HepG2 (cell line): ENCODE measurements around the gene ZNF541. TPM values are rescaled to one million over a fixed set of nuclear protein-coding genes. Genes with fewer than 3 reads are reported as not detected.
A peak's percentile ranks its signal among the peaks of the same experiment; 100 is the strongest.

ENCODE experiments used
- ATAC-seq: fragments of 200-7000 bp; cut with Tn5 transposase; 3 replicates; pipeline ENCODE4 v1.9.1; 2020; ENCODE audit warnings: mild to moderate bottlenecking, moderate library complexity
- BruUV-seq: library from RNA; stranded (reverse); fragments of 400-500 nt; replicated peaks from 2 replicates; lab custom pipeline; 2021; lab: Mats Ljungman, UMichigan
- CTCF ChIA-PET: fragments of 300-600 bp; formaldehyde crosslinking; extraction: SDS; loops from one replicate; lab custom pipeline; 2021; ENCODE audit warnings: low total read pairs, inconsistent platforms, low intra/inter-chr PET ratio; lab: Yijun Ruan, JAX
- POLR2A ChIA-PET: fragments of 350-600 bp; sonication (Branson Sonifier 250); formaldehyde crosslinking; loops from one replicate; lab custom pipeline; 2020; ENCODE audit warnings: antibody characterized with exemption, inconsistent platforms; lab: Yijun Ruan, JAX
- DNase-seq: peaks from one replicate; pipeline ENCODE4 v3.0.0-alpha.2; 2015; ENCODE audit warnings: low spot score
- FAIRE-seq: peaks from 3 replicates; lab custom pipeline; 2011; peaks lifted over from hg19 to GRCh38; lab: Jason Lieb, UNC
- H2AFZ ChIP-seq: one replicate; pipeline ENCODE4 v1.6.1; 2011; ENCODE audit warnings: low read length, inconsistent platforms
- H3K27ac ChIP-seq: fragments of 300-600 bp; 3 replicates; pipeline ENCODE4 v1.8.0; 2011; ENCODE audit warnings: mixed run types, mild to moderate bottlenecking, mixed read lengths, low read length, inconsistent platforms; ENCODE audit not compliant: insufficient read depth; ENCODE audit errors: extremely low read length
- H3K27me3 ChIP-seq, 2 experiments: fragments of 200-600 bp in 1 of 2; 2 replicates in 1 of 2; 3 replicates in 1 of 2; pipeline versions ENCODE4 v1.6.0 to v1.8.0; 2011; ENCODE audit warnings: low read length in 2 of 2, mild to moderate bottlenecking in 2 of 2, moderate library complexity in 2 of 2, inconsistent platforms in 1 of 2; ENCODE audit not compliant: insufficient read depth in 2 of 2, control insufficient read depth in 1 of 2
- H3K36me3 ChIP-seq, 2 experiments: fragments of 200-600 bp in 1 of 2; replicated peaks in 1 of 2; 2 replicates in 1 of 2; 3 replicates in 1 of 2; pipeline versions ENCODE4 v1.5.1 to v1.8.0; 2011; ENCODE audit warnings: low read length in 2 of 2, inconsistent platforms in 1 of 2; ENCODE audit not compliant: insufficient read depth in 2 of 2, control insufficient read depth in 1 of 2
- H3K4me1 ChIP-seq: 2 replicates; pipeline ENCODE4 v1.5.1; 2012; ENCODE audit warnings: low read length, inconsistent platforms; ENCODE audit not compliant: insufficient read depth
- H3K4me2 ChIP-seq: 2 replicates; pipeline ENCODE4 v1.6.0; 2011; ENCODE audit warnings: low read depth, low read length, inconsistent platforms
- H3K4me3 ChIP-seq, 3 experiments: fragments of 200-600 bp in 1 of 3; sonication (generic), shearing (Covaris generic) in 1 of 3; replicated peaks in 1 of 3; 2 replicates each; pipeline ENCODE4 v1.5.1; 2011 to 2016; ENCODE audit warnings: low read length in 3 of 3, inconsistent platforms in 2 of 3, low read depth in 2 of 3, mild to moderate bottlenecking in 2 of 3, control low read depth in 1 of 3, mixed read lengths in 1 of 3; ENCODE audit not compliant: insufficient read depth in 1 of 3
- H3K79me2 ChIP-seq: one replicate; pipeline ENCODE4 v1.6.1; 2011; ENCODE audit warnings: low read length, inconsistent platforms; ENCODE audit not compliant: insufficient read depth
- H3K9ac ChIP-seq: 2 replicates; pipeline ENCODE4 v1.6.0; 2011; ENCODE audit warnings: mild to moderate bottlenecking, low read depth, low read length, inconsistent platforms; ENCODE audit not compliant: insufficient read depth
- H3K9me3 ChIP-seq: 2 replicates; pipeline ENCODE4 v1.5.1; 2012; ENCODE audit warnings: mild to moderate bottlenecking, low read length
- H4K20me1 ChIP-seq: 2 replicates; pipeline ENCODE4 v1.6.0; 2011; ENCODE audit warnings: inconsistent platforms, mild to moderate bottlenecking, low read length, moderate library complexity; ENCODE audit not compliant: insufficient read depth
- ADNP ChIP-seq: sonication (generic); formaldehyde crosslinking; IDR thresholded peaks from 2 replicates; pipeline ENCODE4 v1.4.0; 2020; ENCODE audit warnings: missing genetic modification reagents
- EHMT2 ChIP-seq: fragments of 200-600 bp; sonication (generic); IDR thresholded peaks from 2 replicates; pipeline ENCODE4 v1.7.0; 2017; ENCODE audit warnings: antibody characterized with exemption, low read depth, low read length, borderline replicate concordance
- HNF4A ChIP-seq: sonication (generic); formaldehyde crosslinking; IDR thresholded peaks from 2 replicates; pipeline ENCODE4 v1.4.0; 2020; ENCODE audit warnings: missing genetic modification reagents
- HNF4G ChIP-seq, 2 experiments: sonication (generic) in 1 of 2; formaldehyde crosslinking in 1 of 2; IDR thresholded peaks; 2 replicates each; pipeline versions ENCODE4 v1.4.0 to v1.6.1; 2011 to 2020; ENCODE audit warnings: borderline replicate concordance in 2 of 2, low read depth in 2 of 2, mild to moderate bottlenecking in 2 of 2, low read length in 1 of 2, missing genetic modification reagents in 1 of 2, moderate library complexity in 1 of 2
- NR2F6 ChIP-seq, 2 experiments: IDR thresholded peaks; 2 replicates each; pipeline ENCODE4 v1.6.1; 2016; ENCODE audit warnings: antibody characterized with exemption in 1 of 2, mild to moderate bottlenecking in 1 of 2
- REST ChIP-seq, 2 experiments: IDR thresholded peaks; 2 replicates each; pipeline ENCODE4 v1.6.1; 2011 to 2012; ENCODE audit warnings: low read length in 2 of 2, borderline replicate concordance in 1 of 2, low read depth in 1 of 2, mild to moderate bottlenecking in 1 of 2, moderate library complexity in 1 of 2
- THYN1 ChIP-seq: sonication (generic); formaldehyde crosslinking; IDR thresholded peaks from 2 replicates; pipeline ENCODE4 v1.8.1; 2023; ENCODE audit warnings: low read depth, mild to moderate bottlenecking, moderate library complexity, missing genetic modification reagents, borderline replicate concordance
- XBP1 ChIP-seq: sonication (generic); formaldehyde crosslinking; IDR thresholded peaks from 2 replicates; pipeline ENCODE4 v1.5.0; 2020; ENCODE audit warnings: missing genetic modification reagents
- ZMYM2 ChIP-seq: sonication (generic); formaldehyde crosslinking; IDR thresholded peaks from 2 replicates; pipeline ENCODE4 v1.8.0; 2022; ENCODE audit warnings: mild to moderate bottlenecking, missing genetic modification reagents
- ZNF552 ChIP-seq: sonication (generic); formaldehyde crosslinking; IDR thresholded peaks from 2 replicates; pipeline ENCODE4 v1.9.0; 2022; ENCODE audit warnings: missing genetic modification reagents, mild to moderate bottlenecking, borderline replicate concordance
- ZNF704 ChIP-seq: sonication (generic); formaldehyde crosslinking; IDR thresholded peaks from 2 replicates; pipeline ENCODE4 v1.8.1; 2023; ENCODE audit warnings: mild to moderate bottlenecking, inconsistent platforms, moderate library complexity, missing genetic modification reagents, borderline replicate concordance
- WGBS: methylation state at CpG from one replicate; pipeline ENCODE4 v1.1.6; 2017; ENCODE audit warnings: low lambda C conversion rate; 5-methylcytosine and 5-hydroxymethylcytosine counted together
- in situ Hi-C: cut with HindIII; loops from 2 replicates; pipeline ENCODE4 v1.10.0; 2017; ENCODE audit warnings: low pct_unique_long_range_greater_than_20kb; ENCODE audit not compliant: extremely low pct_ligation_motif_present
- intact Hi-C: fragments of 100-400 bp; cut with micrococcal nuclease; formaldehyde crosslinking; loops from one replicate; pipeline ENCODE4 v1.10.0; 2022; ENCODE audit not compliant: unreplicated experiment
- polyA plus RNA-seq, 8 experiments: library from polyadenylated mRNA; depleted of rRNA in 3 of 8; stranded (reverse) in 7 of 8; unstranded in 1 of 8; fragments of >200 nt; fragmentation: Illumina TruSeq in 4 of 8; extraction: Trizol in 4 of 8; gene quantifications; 2 replicates each; pipeline versions ENCODE4 v1.2.1 to v1.2.3, GENCODE V29; 2011 to 2016; ENCODE audit warnings: low read depth in 4 of 8, missing spikeins in 1 of 8, mixed read lengths in 1 of 8; ENCODE audit not compliant: insufficient read depth in 1 of 8
- total RNA-seq, 5 experiments: library from RNA; depleted of rRNA; stranded (reverse); fragments of >200 nt; fragmentation: Illumina TruSeq; extraction: Trizol; gene quantifications; 2 replicates each; pipeline ENCODE4 v1.2.3, GENCODE V29; 2016; ENCODE audit warnings: low read depth in 1 of 5
- TF ChIP-seq, protein P1 (sequence below), 2 experiments: fragments of 450-650 bp in 1 of 2; sonication (generic) in 1 of 2; formaldehyde crosslinking; IDR thresholded peaks; 2 replicates each; pipeline versions ENCODE4 v1.5.0 to v1.8.0; 2020 to 2022; ENCODE audit warnings: mild to moderate bottlenecking in 1 of 2, missing genetic modification reagents in 1 of 2

The ZNF541 gene
- total and polyA plus RNA-seq, 2 of the 13 experiments (the other 11 are each of a cell fraction or from before 2014, with no cell fraction given): 0.03 to 0.04 TPM

DNA sequence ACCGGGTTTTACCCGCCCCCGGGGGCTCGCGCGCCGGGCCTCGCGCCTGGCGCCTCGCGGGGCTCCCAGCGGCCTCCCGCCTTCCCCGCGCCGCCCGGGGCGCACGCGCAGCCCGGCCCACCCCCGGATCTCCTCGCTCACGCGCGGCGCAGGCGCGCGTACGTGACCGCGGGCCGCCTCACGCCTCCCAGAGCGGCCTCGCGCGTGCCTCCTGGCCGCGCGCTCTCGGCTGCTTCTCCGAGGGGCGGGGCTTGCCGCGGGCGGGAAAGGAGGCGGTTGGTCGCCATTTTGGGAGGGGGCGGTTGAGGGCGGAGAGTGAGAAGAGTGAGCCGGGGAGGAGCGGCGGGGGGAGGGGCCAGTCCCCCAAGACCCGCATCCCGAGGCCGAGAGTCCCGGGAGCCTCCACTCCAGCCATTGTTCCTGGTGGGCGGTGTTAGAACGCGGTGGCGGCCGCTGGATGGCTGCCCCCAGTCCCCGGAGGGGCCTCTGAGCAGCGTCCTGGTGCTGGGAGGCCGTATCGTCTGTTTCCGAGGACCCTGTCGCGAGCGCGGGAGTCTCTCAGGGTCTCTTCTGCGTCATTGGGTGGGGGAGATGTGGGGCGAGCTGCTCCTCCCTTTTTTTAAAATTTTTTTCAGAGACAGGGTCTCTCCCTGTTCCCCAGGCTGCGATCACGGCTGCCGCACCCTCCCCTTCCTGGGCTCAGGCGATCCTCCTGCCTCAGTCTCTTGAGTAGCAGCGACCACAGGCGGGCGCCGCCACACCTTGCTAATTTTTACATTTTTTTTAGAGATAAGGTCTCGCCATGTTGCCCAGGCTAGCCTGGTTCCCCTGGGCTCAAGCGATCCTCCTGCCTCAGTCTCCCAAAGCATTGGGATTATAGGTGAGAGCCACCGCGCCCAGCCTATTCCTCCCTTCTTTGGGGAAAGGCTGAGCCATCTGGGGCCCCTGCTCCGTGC is at the start of gene ZNF541 (continued):
- no peak for TF ChIP-seq REST (IDR thresholded peaks at IDR 0.05; ENCODE audit: borderline replicate concordance in 1 of 2, low read depth in 1 of 2, low read length in 2 of 2)

DNA sequence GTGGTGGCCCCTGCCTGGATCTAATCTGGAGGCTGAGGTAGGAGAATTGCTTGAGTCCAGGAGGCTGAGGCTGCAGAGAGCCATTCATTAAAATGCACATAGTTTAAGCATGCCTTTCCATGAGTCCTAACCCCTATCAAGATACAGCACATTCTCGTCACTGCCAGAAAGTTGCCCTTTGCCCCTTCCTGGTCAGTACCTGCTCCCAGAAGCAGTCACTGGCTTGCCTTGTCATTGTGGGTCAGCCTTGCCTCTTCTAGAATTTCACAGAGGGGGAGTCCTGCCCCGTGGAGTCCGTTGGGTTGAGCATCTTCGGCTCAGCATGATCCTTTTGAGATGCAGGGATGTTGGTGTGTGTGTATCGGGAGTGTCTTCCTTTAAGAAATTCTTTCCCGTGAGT is 46.8 kb upstream of the ZNF541 start:
- H3K36me3 ChIP-seq: 0 out of 5 replicates have a peak, but pooled peaks cover 0 to 2% of the 10 kb centered on the region in 2 experiments
- 39% methylated on average over 6 of the region's 6 CpGs for WGBS
- ChIA-PET CTCF (no interaction called here), POLR2A (no interaction called here)
- H3K9ac ChIP-seq: no peak overlapping the region
- H3K9me3 ChIP-seq: no peaks in the 10 kb centered on the region
- H3K27me3 ChIP-seq: no peaks in the 10 kb centered on the region
- no TSS peak for BruUV-seq
- H3K4me1 ChIP-seq: peaks cover 50% of the 10 kb centered on the region
- peak; percentile 48 for ATAC-seq
- H2AFZ ChIP-seq: no peak overlapping the region
- no peak overlapping the region for H3K4me3 ChIP-seq
- FAIRE-seq: peak; percentile 81
- peaks cover 43% of the 10 kb centered on the region for H3K79me2 ChIP-seq
- in situ Hi-C loops: no loop called here
- intact Hi-C loops: no loop called here
- peak overlapping the region; percentile 52 for H3K27ac ChIP-seq
- peak overlapping the region; percentile 24; the same call in 1 of the 2 replicates for H3K4me2 ChIP-seq
- H4K20me1 ChIP-seq: peaks cover 17% of the 10 kb centered on the region
- DNase-seq: peak; percentile 58
- TF ChIP-seq ZMYM2 (no peak), ADNP (CRISPR knock-in tag) (no peak), ZNF704 (CRISPR knock-in tag) (no peak), XBP1 (CRISPR knock-in tag) (no peak), HNF4G (IDR thresholded peaks at IDR 0.05; ENCODE audit: borderline replicate concordance, low read depth, low read length) (peak; percentile 34; the same call in 1 of the 2 replicates), HNF4G (CRISPR knock-in tag; IDR thresholded peaks at IDR 0.05; ENCODE audit: borderline replicate concordance, low read depth) (no peak), THYN1 (CRISPR knock-in tag) (no peak), EHMT2 (no peak), ZNF552 (CRISPR knock-in tag) (no peak), NR2F6 (IDR thresholded peaks at IDR 0.05) (no peak), NR2F6 (CRISPR knock-in tag; IDR thresholded peaks at IDR 0.05) (peak; percentile 44; the same call in 1 of the 2 replicates), HNF4A (CRISPR knock-in tag) (peak; percentile 65)
- TF ChIP-seq, protein P1, sequence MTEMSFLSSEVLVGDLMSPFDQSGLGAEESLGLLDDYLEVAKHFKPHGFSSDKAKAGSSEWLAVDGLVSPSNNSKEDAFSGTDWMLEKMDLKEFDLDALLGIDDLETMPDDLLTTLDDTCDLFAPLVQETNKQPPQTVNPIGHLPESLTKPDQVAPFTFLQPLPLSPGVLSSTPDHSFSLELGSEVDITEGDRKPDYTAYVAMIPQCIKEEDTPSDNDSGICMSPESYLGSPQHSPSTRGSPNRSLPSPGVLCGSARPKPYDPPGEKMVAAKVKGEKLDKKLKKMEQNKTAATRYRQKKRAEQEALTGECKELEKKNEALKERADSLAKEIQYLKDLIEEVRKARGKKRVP (CRISPR knock-in tag; IDR thresholded peaks at IDR 0.05): no peak
